ENCODE results near the gene CALHM6. TPM values are rescaled to one million over a fixed set of nuclear protein-coding genes. Genes with fewer than 3 reads are reported as not detected.

Gene CALHM6
- total RNA-seq, 1 experiment from 2014 or later, result 2.1 TPM

- in situ Hi-C loops (cut with HindIII; ENCODE audit: low pct_unique_long_range_greater_than_20kb, low sequenced_read_pairs), result no loop called here
- no peak for DNase-seq (ENCODE audit: low read depth, low spot score)
Measured at GRCh38 chr6:116439522-116440051, 21.6 kb upstream of the CALHM6 start.

GRCh38 chr6:116443105-116443504 lies 18.1 kb upstream of the CALHM6 start:
- DNase-seq (ENCODE audit: low read depth, low spot score), result no peak
- in situ Hi-C loops (cut with HindIII; ENCODE audit: low pct_unique_long_range_greater_than_20kb, low sequenced_read_pairs), result no loop called here

GRCh38 chr6:116444092-116444491 lies 17.1 kb upstream of the CALHM6 start:
- in situ Hi-C loops (cut with HindIII; ENCODE audit: low pct_unique_long_range_greater_than_20kb, low sequenced_read_pairs), result no loop called here
- peak; percentile 39 for DNase-seq (ENCODE audit: low read depth, low spot score)

- DNase-seq (ENCODE audit: low read depth, low spot score), result no peak
- in situ Hi-C loops (cut with HindIII; ENCODE audit: low pct_unique_long_range_greater_than_20kb, low sequenced_read_pairs), result no loop called here
Measured at GRCh38 chr6:116444575-116444974, 16.6 kb upstream of the CALHM6 start.

GRCh38 chr6:116445102-116445501 lies 16.1 kb upstream of the CALHM6 start:
- no peak for DNase-seq (ENCODE audit: low read depth, low spot score)
- in situ Hi-C loops (cut with HindIII; ENCODE audit: low pct_unique_long_range_greater_than_20kb, low sequenced_read_pairs), result no loop called here

- in situ Hi-C loops (cut with HindIII; ENCODE audit: low pct_unique_long_range_greater_than_20kb, low sequenced_read_pairs), result no loop called here
- DNase-seq (ENCODE audit: low read depth, low spot score), result no peak
Measured at GRCh38 chr6:116446399-116446798, 14.8 kb upstream of the CALHM6 start.

GRCh38 chr6:116447052-116447451 lies 14.1 kb upstream of the CALHM6 start:
- in situ Hi-C loops (cut with HindIII; ENCODE audit: low pct_unique_long_range_greater_than_20kb, low sequenced_read_pairs), result no loop called here
- no peak for DNase-seq (ENCODE audit: low read depth, low spot score)

- in situ Hi-C loops (cut with HindIII; ENCODE audit: low pct_unique_long_range_greater_than_20kb, low sequenced_read_pairs), result no loop called here
- peak; percentile 55 for DNase-seq (ENCODE audit: low read depth, low spot score)
Measured at GRCh38 chr6:116447496-116448011, 13.6 kb upstream of the CALHM6 start.

GRCh38 chr6:116449565-116449964 lies 11.6 kb upstream of the CALHM6 start:
- no peak for DNase-seq (ENCODE audit: low read depth, low spot score)
- in situ Hi-C loops (cut with HindIII; ENCODE audit: low pct_unique_long_range_greater_than_20kb, low sequenced_read_pairs), result no loop called here

- in situ Hi-C loops (cut with HindIII; ENCODE audit: low pct_unique_long_range_greater_than_20kb, low sequenced_read_pairs), result no loop called here
- DNase-seq (ENCODE audit: low read depth, low spot score), result no peak
Measured at GRCh38 chr6:116450185-116450710, 10.9 kb upstream of the CALHM6 start.

- DNase-seq (ENCODE audit: low read depth, low spot score), result no peak
- in situ Hi-C loops (cut with HindIII; ENCODE audit: low pct_unique_long_range_greater_than_20kb, low sequenced_read_pairs), result no loop called here
Measured at GRCh38 chr6:116450769-116451740, 10.1 kb upstream of the CALHM6 start.

- no peak for DNase-seq (ENCODE audit: low read depth, low spot score)
- in situ Hi-C loops (cut with HindIII; ENCODE audit: low pct_unique_long_range_greater_than_20kb, low sequenced_read_pairs), result no loop called here
Measured at GRCh38 chr6:116451916-116452315, 9.3 kb upstream of the CALHM6 start.

GRCh38 chr6:116452531-116452930 lies 8.6 kb upstream of the CALHM6 start:
- in situ Hi-C loops (cut with HindIII; ENCODE audit: low pct_unique_long_range_greater_than_20kb, low sequenced_read_pairs), result no loop called here

GRCh38 chr6:116456106-116456505 lies 5.1 kb upstream of the CALHM6 start:
- in situ Hi-C loops (cut with HindIII; ENCODE audit: low pct_unique_long_range_greater_than_20kb, low sequenced_read_pairs), result no loop called here
- no peak for DNase-seq (ENCODE audit: low read depth, low spot score)

More at GRCh38 chr6:116452531-116452930, 8.6 kb upstream of the CALHM6 start:
- DNase-seq (ENCODE audit: low read depth, low spot score), result no peak

- no peak for DNase-seq (ENCODE audit: low read depth, low spot score)
Measured at GRCh38 chr6:116456927-116457326, 4.2 kb upstream of the CALHM6 start.

GRCh38 chr6:116458264-116458663 lies 2.9 kb upstream of the CALHM6 start:
- DNase-seq (ENCODE audit: low read depth, low spot score), result no peak
- in situ Hi-C loops (cut with HindIII; ENCODE audit: low pct_unique_long_range_greater_than_20kb, low sequenced_read_pairs), result no loop called here

More at GRCh38 chr6:116456927-116457326, 4.2 kb upstream of the CALHM6 start:
- in situ Hi-C loops (cut with HindIII; ENCODE audit: low pct_unique_long_range_greater_than_20kb, low sequenced_read_pairs), result no loop called here

GRCh38 chr6:116459927-116460326 lies 1.2 kb upstream of the CALHM6 start:
- DNase-seq (ENCODE audit: low read depth, low spot score), result no peak

More at GRCh38 chr6:116459927-116460326, 1.2 kb upstream of the CALHM6 start:
- in situ Hi-C loops (cut with HindIII; ENCODE audit: low pct_unique_long_range_greater_than_20kb, low sequenced_read_pairs), result no loop called here
